ENCODE results near the gene DAAM2.
A peak's percentile ranks its signal among the peaks of the same experiment; 100 is the strongest.

DAAM2 gene

GRCh38 chr6:39879535-39879934, 87.4 kb downstream of the DAAM2 start:
- Histone ChIP-seq H3K4me3 (ENCODE audit: low read depth in 1 of 2, low read length in 2 of 2) (no peak overlapping the region), H3K9ac (ENCODE audit: low read length) (no peak overlapping the region), H3K27me3 (ENCODE audit: control insufficient read depth in 1 of 2, insufficient read depth in 2 of 2, low read length in 2 of 2) (no peaks in the 10 kb centered on the region), H3K4me1 (ENCODE audit: insufficient read depth, low read length) (peaks cover 15% of the 10 kb centered on the region), H3K36me3 (ENCODE audit: insufficient read depth, low read length) (peaks cover 45% of the 10 kb centered on the region), H3K9me3 (ENCODE audit: low read length) (no peaks in the 10 kb centered on the region), H3K27ac (ENCODE audit: low read depth, low read length) (no peak overlapping the region)

GRCh38 chr6:39880594-39880993, 88.4 kb downstream of the DAAM2 start:
- H3K27me3 ChIP-seq (ENCODE audit: control insufficient read depth in 1 of 2, insufficient read depth in 2 of 2, low read length in 2 of 2): no peaks in the 10 kb centered on the region
- no peak overlapping the region for H3K27ac ChIP-seq (ENCODE audit: low read depth, low read length)
- H3K9ac ChIP-seq (ENCODE audit: low read length): no peak overlapping the region
- H3K4me1 ChIP-seq (ENCODE audit: insufficient read depth, low read length): peaks cover 15% of the 10 kb centered on the region
- H3K4me3 ChIP-seq (ENCODE audit: low read depth in 1 of 2, low read length in 2 of 2): no peak overlapping the region
- H3K9me3 ChIP-seq (ENCODE audit: low read length): no peaks in the 10 kb centered on the region
- H3K36me3 ChIP-seq (ENCODE audit: insufficient read depth, low read length): peaks cover 40% of the 10 kb centered on the region

GRCh38 chr6:39881851-39882530, 89.8 kb downstream of the DAAM2 start:
- no peak overlapping the region for H3K4me3 ChIP-seq (ENCODE audit: low read depth in 1 of 2, low read length in 2 of 2)
- H3K27me3 ChIP-seq (ENCODE audit: control insufficient read depth in 1 of 2, insufficient read depth in 2 of 2, low read length in 2 of 2): no peaks in the 10 kb centered on the region
- H3K27ac ChIP-seq (ENCODE audit: low read depth, low read length): no peak overlapping the region
- H3K9me3 ChIP-seq (ENCODE audit: low read length): no peaks in the 10 kb centered on the region
- no peak overlapping the region for H3K9ac ChIP-seq (ENCODE audit: low read length)
- peaks cover 15% of the 10 kb centered on the region for H3K4me1 ChIP-seq (ENCODE audit: insufficient read depth, low read length)
- H3K36me3 ChIP-seq (ENCODE audit: insufficient read depth, low read length): peaks cover 26% of the 10 kb centered on the region

- peak overlapping the region in 1 of 2 donors; percentile 16 for H3K4me3 ChIP-seq (ENCODE audit: low read depth in 1 of 2, low read length in 2 of 2)
- no peaks in the 10 kb centered on the region for H3K9me3 ChIP-seq (ENCODE audit: low read length)
- H3K27ac ChIP-seq (ENCODE audit: low read depth, low read length): peak overlapping the region; percentile 19
- H3K9ac ChIP-seq (ENCODE audit: low read length): no peak overlapping the region
- peaks cover 18% of the 10 kb centered on the region for H3K4me1 ChIP-seq (ENCODE audit: insufficient read depth, low read length)
- H3K36me3 ChIP-seq (ENCODE audit: insufficient read depth, low read length): peaks cover 21% of the 10 kb centered on the region
- no peaks in the 10 kb centered on the region for H3K27me3 ChIP-seq (ENCODE audit: control insufficient read depth in 1 of 2, insufficient read depth in 2 of 2, low read length in 2 of 2)
Observed at GRCh38 chr6:39882531-39882899, 90.3 kb downstream of the DAAM2 start.

- H3K9ac ChIP-seq (ENCODE audit: low read length): no peak overlapping the region
- peaks cover 8% of the 10 kb centered on the region for H3K36me3 ChIP-seq (ENCODE audit: insufficient read depth, low read length)
- H3K4me3 ChIP-seq (ENCODE audit: low read depth in 1 of 2, low read length in 2 of 2): no peak overlapping the region
- H3K4me1 ChIP-seq (ENCODE audit: insufficient read depth, low read length): peaks cover 24% of the 10 kb centered on the region
- H3K27me3 ChIP-seq (ENCODE audit: control insufficient read depth in 1 of 2, insufficient read depth in 2 of 2, low read length in 2 of 2): no peaks in the 10 kb centered on the region
- H3K27ac ChIP-seq (ENCODE audit: low read depth, low read length): no peak overlapping the region
- H3K9me3 ChIP-seq (ENCODE audit: low read length): no peaks in the 10 kb centered on the region
Observed at GRCh38 chr6:39884696-39885095, 92.5 kb downstream of the DAAM2 start.

GRCh38 chr6:39885691-39886090, 93.5 kb downstream of the DAAM2 start:
- no peak overlapping the region for H3K27ac ChIP-seq (ENCODE audit: low read depth, low read length)

GRCh38 chr6:39886871-39887270, 94.7 kb downstream of the DAAM2 start:
- Histone ChIP-seq H3K36me3 (ENCODE audit: insufficient read depth, low read length) (peaks cover 8% of the 10 kb centered on the region), H3K9ac (ENCODE audit: low read length) (no peak overlapping the region), H3K27ac (ENCODE audit: low read depth, low read length) (no peak overlapping the region), H3K9me3 (ENCODE audit: low read length) (no peaks in the 10 kb centered on the region), H3K4me1 (ENCODE audit: insufficient read depth, low read length) (peaks cover 21% of the 10 kb centered on the region), H3K27me3 (ENCODE audit: control insufficient read depth in 1 of 2, insufficient read depth in 2 of 2, low read length in 2 of 2) (no peaks in the 10 kb centered on the region), H3K4me3 (ENCODE audit: low read depth in 1 of 2, low read length in 2 of 2) (no peak overlapping the region)

More at GRCh38 chr6:39885691-39886090, 93.5 kb downstream of the DAAM2 start:
- H3K4me3 ChIP-seq (ENCODE audit: low read depth in 1 of 2, low read length in 2 of 2): no peak overlapping the region
- peaks cover 5% of the 10 kb centered on the region for H3K36me3 ChIP-seq (ENCODE audit: insufficient read depth, low read length)
- no peaks in the 10 kb centered on the region for H3K9me3 ChIP-seq (ENCODE audit: low read length)
- no peaks in the 10 kb centered on the region for H3K27me3 ChIP-seq (ENCODE audit: control insufficient read depth in 1 of 2, insufficient read depth in 2 of 2, low read length in 2 of 2)
- H3K4me1 ChIP-seq (ENCODE audit: insufficient read depth, low read length): peaks cover 24% of the 10 kb centered on the region
- no peak overlapping the region for H3K9ac ChIP-seq (ENCODE audit: low read length)

- no peak overlapping the region for H3K9ac ChIP-seq (ENCODE audit: low read length)
- H3K4me3 ChIP-seq (ENCODE audit: low read depth in 1 of 2, low read length in 2 of 2): no peak overlapping the region
- peaks cover 12% of the 10 kb centered on the region for H3K36me3 ChIP-seq (ENCODE audit: insufficient read depth, low read length)
- peaks cover 11% of the 10 kb centered on the region for H3K4me1 ChIP-seq (ENCODE audit: insufficient read depth, low read length)
- H3K27me3 ChIP-seq (ENCODE audit: control insufficient read depth in 1 of 2, insufficient read depth in 2 of 2, low read length in 2 of 2): no peaks in the 10 kb centered on the region
- H3K9me3 ChIP-seq (ENCODE audit: low read length): no peaks in the 10 kb centered on the region
- no peak overlapping the region for H3K27ac ChIP-seq (ENCODE audit: low read depth, low read length)
Observed at GRCh38 chr6:39887692-39888450, 95.7 kb downstream of the DAAM2 start.

GRCh38 chr6:39889229-39889628, 97.1 kb downstream of the DAAM2 start:
- Histone ChIP-seq H3K4me1 (ENCODE audit: insufficient read depth, low read length) (peaks cover 9% of the 10 kb centered on the region), H3K27me3 (ENCODE audit: control insufficient read depth in 1 of 2, insufficient read depth in 2 of 2, low read length in 2 of 2) (no peaks in the 10 kb centered on the region), H3K4me3 (ENCODE audit: low read depth in 1 of 2, low read length in 2 of 2) (no peak overlapping the region), H3K36me3 (ENCODE audit: insufficient read depth, low read length) (peaks cover 12% of the 10 kb centered on the region), H3K9ac (ENCODE audit: low read length) (no peak overlapping the region), H3K27ac (ENCODE audit: low read depth, low read length) (no peak overlapping the region), H3K9me3 (ENCODE audit: low read length) (no peaks in the 10 kb centered on the region)

GRCh38 chr6:39891353-39891752, 99.2 kb downstream of the DAAM2 start:
- Histone ChIP-seq H3K9ac (ENCODE audit: low read length) (no peak overlapping the region), H3K36me3 (ENCODE audit: insufficient read depth, low read length) (peaks cover 12% of the 10 kb centered on the region), H3K9me3 (ENCODE audit: low read length) (no peaks in the 10 kb centered on the region), H3K4me3 (ENCODE audit: low read depth in 1 of 2, low read length in 2 of 2) (no peak overlapping the region), H3K4me1 (ENCODE audit: insufficient read depth, low read length) (peaks cover 9% of the 10 kb centered on the region), H3K27ac (ENCODE audit: low read depth, low read length) (no peak overlapping the region), H3K27me3 (ENCODE audit: control insufficient read depth in 1 of 2, insufficient read depth in 2 of 2, low read length in 2 of 2) (no peaks in the 10 kb centered on the region)

GRCh38 chr6:39891976-39892375, 99.8 kb downstream of the DAAM2 start:
- no peak overlapping the region for H3K9ac ChIP-seq (ENCODE audit: low read length)
- H3K27me3 ChIP-seq (ENCODE audit: control insufficient read depth in 1 of 2, insufficient read depth in 2 of 2, low read length in 2 of 2): no peaks in the 10 kb centered on the region
- no peak overlapping the region for H3K27ac ChIP-seq (ENCODE audit: low read depth, low read length)
- H3K4me3 ChIP-seq (ENCODE audit: low read depth in 1 of 2, low read length in 2 of 2): no peak overlapping the region
- H3K9me3 ChIP-seq (ENCODE audit: low read length): no peaks in the 10 kb centered on the region
- peaks cover 17% of the 10 kb centered on the region for H3K36me3 ChIP-seq (ENCODE audit: insufficient read depth, low read length)
- peaks cover 9% of the 10 kb centered on the region for H3K4me1 ChIP-seq (ENCODE audit: insufficient read depth, low read length)

Data from muscle layer of colon (tissue), 2 donors.